Neural cell (in vitro differentiated cells): ENCODE measurements around the gene TSPAN17.

Source experiments
- EP300 ChIP-seq: fragments of 450-650 bp; conservative IDR thresholded peaks from 2 replicates; pipeline ENCODE4 v1.6.1; 2014; ENCODE audit warnings: antibody characterized with exemption, mild to moderate bottlenecking, moderate library complexity; ENCODE audit not compliant: poor library complexity, severe bottlenecking
- EZH2 ChIP-seq: fragments of 200-600, 300-800 bp; shearing (Covaris generic), sonication (generic); IDR thresholded peaks from 2 replicates; pipeline ENCODE4 v1.6.1; 2014; ENCODE audit warnings: antibody characterized with exemption, low read length, borderline replicate concordance, mild to moderate bottlenecking; ENCODE audit not compliant: insufficient read depth, poor library complexity, severe bottlenecking
- MXI1 ChIP-seq: fragments of 450-650 bp; conservative IDR thresholded peaks from 2 replicates; pipeline ENCODE4 v1.6.1; 2014; ENCODE audit warnings: antibody characterized with exemption, mild to moderate bottlenecking; ENCODE audit not compliant: poor library complexity, severe bottlenecking
- POLR2AphosphoS5 ChIP-seq: IDR thresholded peaks from 2 replicates; pipeline ENCODE4 v1.6.1; 2012
- RAD21 ChIP-seq: fragments of 450-650 bp; conservative IDR thresholded peaks from 2 replicates; pipeline ENCODE4 v1.6.1; 2014; ENCODE audit warnings: antibody characterized with exemption, mild to moderate bottlenecking, moderate library complexity
- REST ChIP-seq: IDR thresholded peaks from 2 replicates; pipeline ENCODE4 v1.6.1; 2012; ENCODE audit warnings: borderline replicate concordance
- SMC3 ChIP-seq: fragments of 450-650 bp; conservative IDR thresholded peaks from 2 replicates; pipeline ENCODE4 v1.6.1; 2014; ENCODE audit warnings: antibody characterized with exemption, mild to moderate bottlenecking, moderate library complexity; ENCODE audit not compliant: poor library complexity
- TAF1 ChIP-seq: IDR thresholded peaks from 2 replicates; pipeline ENCODE4 v1.6.1; 2012; ENCODE audit warnings: low read depth
- TF ChIP-seq, protein P1 (sequence below): fragments of 450-650 bp; IDR thresholded peaks from 2 replicates; pipeline ENCODE4 v1.5.1; 2014; ENCODE audit warnings: antibody characterized with exemption, mild to moderate bottlenecking, moderate library complexity; ENCODE audit not compliant: poor library complexity, severe bottlenecking

GRCh38 chr5:176625512-176625911, 21.8 kb upstream of the TSPAN17 start:
- TF ChIP-seq EZH2: no peak
- TF ChIP-seq POLR2AphosphoS5: no peak
- TF ChIP-seq, protein P1, sequence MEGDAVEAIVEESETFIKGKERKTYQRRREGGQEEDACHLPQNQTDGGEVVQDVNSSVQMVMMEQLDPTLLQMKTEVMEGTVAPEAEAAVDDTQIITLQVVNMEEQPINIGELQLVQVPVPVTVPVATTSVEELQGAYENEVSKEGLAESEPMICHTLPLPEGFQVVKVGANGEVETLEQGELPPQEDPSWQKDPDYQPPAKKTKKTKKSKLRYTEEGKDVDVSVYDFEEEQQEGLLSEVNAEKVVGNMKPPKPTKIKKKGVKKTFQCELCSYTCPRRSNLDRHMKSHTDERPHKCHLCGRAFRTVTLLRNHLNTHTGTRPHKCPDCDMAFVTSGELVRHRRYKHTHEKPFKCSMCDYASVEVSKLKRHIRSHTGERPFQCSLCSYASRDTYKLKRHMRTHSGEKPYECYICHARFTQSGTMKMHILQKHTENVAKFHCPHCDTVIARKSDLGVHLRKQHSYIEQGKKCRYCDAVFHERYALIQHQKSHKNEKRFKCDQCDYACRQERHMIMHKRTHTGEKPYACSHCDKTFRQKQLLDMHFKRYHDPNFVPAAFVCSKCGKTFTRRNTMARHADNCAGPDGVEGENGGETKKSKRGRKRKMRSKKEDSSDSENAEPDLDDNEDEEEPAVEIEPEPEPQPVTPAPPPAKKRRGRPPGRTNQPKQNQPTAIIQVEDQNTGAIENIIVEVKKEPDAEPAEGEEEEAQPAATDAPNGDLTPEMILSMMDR: no peak
- no peak for TF ChIP-seq EP300
- TF ChIP-seq RAD21: no peak
- TF ChIP-seq MXI1: no peak
- no peak for TF ChIP-seq REST
- no peak for TF ChIP-seq TAF1
- TF ChIP-seq SMC3: no peak
